CD4-positive, alpha-beta memory T cell (primary cell): ENCODE results near the gene ITIH4. TPM values are rescaled to one million over a fixed set of nuclear protein-coding genes. Genes with fewer than 3 reads are reported as not detected.

Experiments
- CTCF ChIA-PET: fragments of 350-600 bp; sonication (Branson Sonifier 250); formaldehyde crosslinking; loops from one replicate; lab custom pipeline; 2021; ENCODE audit warnings: inconsistent platforms; ENCODE audit not compliant: partially characterized antibody; lab: Charles Lee
- POLR2A ChIA-PET: fragments of 350-600 bp; sonication (Branson Sonifier 250); formaldehyde crosslinking; loops from one replicate; lab custom pipeline; 2021; ENCODE audit not compliant: partially characterized antibody; lab: Charles Lee
- DNase-seq, 5 donors: peaks; one replicate each; pipeline versions ENCODE4 v3.0.0 to v3.0.0-alpha.2; 2020 to 2022; ENCODE audit warnings: mixed read lengths in 1 of 5
- H3K27ac ChIP-seq: one replicate; pipeline ENCODE4 v1.7.0; 2013; ENCODE audit warnings: low read depth, low read length
- H3K27me3 ChIP-seq: 2 replicates; pipeline ENCODE4 v1.7.0; 2013; ENCODE audit warnings: mild to moderate bottlenecking, low read length, moderate library complexity; ENCODE audit not compliant: insufficient read depth
- H3K36me3 ChIP-seq: 2 replicates; pipeline ENCODE4 v1.7.0; 2013; ENCODE audit warnings: mild to moderate bottlenecking, low read length, moderate library complexity; ENCODE audit not compliant: insufficient read depth
- H3K4me1 ChIP-seq: 2 replicates; pipeline ENCODE4 v1.7.0; 2013; ENCODE audit warnings: mild to moderate bottlenecking, low read length, moderate library complexity; ENCODE audit not compliant: insufficient read depth
- H3K4me3 ChIP-seq, 2 donors: one replicate each; pipeline ENCODE4 v1.7.0; 2013; ENCODE audit warnings: low read length in 2 of 2, mild to moderate bottlenecking in 1 of 2
- H3K9me3 ChIP-seq, 2 donors: one replicate each; pipeline ENCODE4 v1.7.0; 2013; ENCODE audit warnings: low read length in 2 of 2, control low read depth in 1 of 2; ENCODE audit not compliant: control insufficient read depth in 1 of 2
- H3K27ac Mint-ChIP-seq, 7 donors: one replicate each; pipeline ENCODE4 v1.8.0; 2020 to 2021; ENCODE audit warnings: mixed read lengths in 7 of 7, mild to moderate bottlenecking in 6 of 7, inconsistent platforms in 3 of 7, moderate library complexity in 3 of 7
- H3K27me3 Mint-ChIP-seq, 2 donors: one replicate each; pipeline ENCODE4 v1.8.0; 2020 to 2021; ENCODE audit warnings: mixed read lengths in 2 of 2
- H3K36me3 Mint-ChIP-seq, 2 donors: one replicate each; pipeline ENCODE4 v1.8.0; 2020 to 2021; ENCODE audit warnings: mixed read lengths in 2 of 2, inconsistent platforms in 1 of 2, mild to moderate bottlenecking in 1 of 2
- H3K4me1 Mint-ChIP-seq, 4 donors: one replicate each; pipeline ENCODE4 v1.8.0; 2020 to 2021; ENCODE audit warnings: mixed read lengths in 4 of 4, mild to moderate bottlenecking in 1 of 4
- H3K4me3 Mint-ChIP-seq, 8 donors: one replicate each; pipeline ENCODE4 v1.8.0; 2020 to 2021; ENCODE audit warnings: mixed read lengths in 8 of 8, mild to moderate bottlenecking in 7 of 8, moderate library complexity in 6 of 8, inconsistent platforms in 3 of 8
- H3K9me3 Mint-ChIP-seq, 8 donors: one replicate each; pipeline ENCODE4 v1.8.0; 2020 to 2021; ENCODE audit warnings: mixed read lengths in 8 of 8, mild to moderate bottlenecking in 5 of 8, inconsistent platforms in 3 of 8, moderate library complexity in 1 of 8
- intact Hi-C: fragments of 100-400 bp; cut with micrococcal nuclease; formaldehyde crosslinking; loops from one replicate; pipeline ENCODE4 v1.15.1; 2023
- polyA plus RNA-seq, 2 donors: library from polyadenylated mRNA; unstranded; fragments of 300-500 nt; fragmentation: Illumina TruSeq; gene quantifications; one replicate each; pipeline ENCODE4 v1.2.3, GENCODE V29; 2021
- total RNA-seq, 2 experiments: library from RNA; stranded (reverse); gene quantifications; one replicate each; pipeline ENCODE4 v1.2.3, GENCODE V29; 2021

The ITIH4 gene
- total and polyA plus RNA-seq, 4 experiments from 2014 or later, result 0.07 to 50.7 (median 26.1) TPM

DNA sequence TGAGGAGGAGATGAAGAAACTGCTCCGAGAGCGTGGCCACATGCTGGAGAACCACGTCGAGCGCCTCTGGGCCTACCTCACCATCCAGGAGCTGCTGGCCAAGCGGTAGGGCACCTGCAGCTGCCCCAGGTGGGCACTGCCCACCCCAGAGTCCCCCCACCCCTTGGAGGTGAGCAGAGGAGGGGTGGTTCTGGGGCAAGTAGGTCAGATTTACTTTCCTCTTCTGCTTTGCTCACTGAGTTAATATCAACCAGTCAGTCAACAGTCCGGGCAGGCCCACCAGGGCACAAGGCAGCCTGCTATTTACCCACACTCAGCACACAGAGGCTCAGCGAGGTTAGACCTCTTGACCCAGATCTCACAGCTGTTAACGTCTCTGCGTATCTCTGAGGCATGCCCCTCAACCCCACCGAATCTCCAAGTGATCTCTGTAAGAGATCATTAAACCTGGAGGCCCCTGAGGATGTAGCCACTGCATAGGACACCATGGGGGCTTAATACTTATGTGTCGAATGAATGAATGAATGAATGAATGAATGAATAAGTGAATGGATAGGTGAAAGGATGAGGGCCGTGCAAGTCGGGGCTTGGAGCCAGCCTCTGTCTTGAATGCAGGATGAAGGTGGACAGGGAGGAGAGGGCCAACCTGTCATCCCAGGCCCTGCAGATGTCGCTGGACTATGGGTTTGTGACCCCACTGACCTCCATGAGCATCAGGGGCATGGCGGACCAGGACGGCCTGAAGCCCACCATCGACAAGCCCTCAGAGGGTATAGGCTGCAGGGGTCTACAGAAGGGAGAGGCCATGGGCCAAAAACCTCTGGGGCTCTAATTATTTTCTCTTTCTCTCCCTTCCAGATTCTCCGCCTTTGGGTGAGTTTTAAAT is 43.9 kb downstream of the ITIH4 start:
- Mint-ChIP-seq H3K4me3 (no peak overlapping the region), H3K36me3 (no peaks in the 10 kb centered on the region), H3K27me3 (peaks cover 0 to 5% of the 10 kb centered on the region in 2 donors), H3K9me3 (no peaks in the 10 kb centered on the region), H3K4me1 (no peaks in the 10 kb centered on the region), H3K27ac (no peak overlapping the region)
- POLR2A ChIA-PET, result no interaction called here
- DNase-seq, result no peak
- Histone ChIP-seq H3K4me1 (no peaks in the 10 kb centered on the region), H3K4me3 (no peak overlapping the region), H3K27me3 (no peaks in the 10 kb centered on the region), H3K9me3 (no peaks in the 10 kb centered on the region), H3K36me3 (no peaks in the 10 kb centered on the region), H3K27ac (no peak overlapping the region)
- CTCF ChIA-PET, result no interaction called here
- intact Hi-C loops, result no loop called here

DNA sequence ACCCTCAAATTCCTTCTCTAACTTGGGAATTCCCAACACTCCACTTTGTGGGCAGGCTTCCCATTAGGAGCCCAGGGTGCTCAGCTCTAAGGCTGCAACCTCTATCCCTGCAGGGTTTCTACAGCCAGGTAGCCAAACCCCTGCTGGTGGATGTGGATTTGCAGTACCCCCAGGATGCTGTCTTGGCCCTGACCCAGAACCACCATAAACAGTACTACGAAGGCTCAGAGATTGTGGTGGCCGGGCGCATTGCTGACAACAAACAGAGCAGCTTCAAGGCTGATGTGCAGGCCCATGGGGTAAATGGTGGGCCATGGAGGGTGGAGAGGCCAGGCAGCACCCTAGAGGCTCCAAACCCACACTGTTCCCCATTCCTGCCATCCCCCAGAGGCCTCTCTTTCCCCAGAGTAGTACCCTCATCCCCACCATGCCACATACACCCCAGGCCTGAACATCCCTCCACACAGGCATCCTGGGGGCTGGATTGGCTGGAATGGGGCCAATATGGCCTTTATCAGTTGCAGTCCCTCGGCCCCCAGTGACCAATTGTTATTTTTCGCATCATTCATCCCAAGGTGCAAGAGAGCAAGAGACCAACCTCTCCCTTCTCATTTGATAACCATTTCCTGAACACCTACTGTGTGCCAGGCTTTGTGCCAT is 45.4 kb downstream of the ITIH4 start:
- Histone ChIP-seq H3K4me1 (no peaks in the 10 kb centered on the region), H3K27me3 (no peaks in the 10 kb centered on the region), H3K9me3 (no peaks in the 10 kb centered on the region), H3K27ac (no peak overlapping the region), H3K4me3 (no peak overlapping the region), H3K36me3 (no peaks in the 10 kb centered on the region)
- intact Hi-C loops, result no loop called here
- no peaks in the 10 kb centered on the region for H3K4me1 Mint-ChIP-seq
- ChIA-PET CTCF (interaction anchor here (0.9 kb wide), 1 partner anchor 14 kb away, joined by 3 read pairs; no protein-coding TSS in a partner anchor), POLR2A (no interaction called here)
- no peaks in the 10 kb centered on the region for H3K36me3 Mint-ChIP-seq
- H3K4me3 Mint-ChIP-seq, result no peak overlapping the region
- no peaks in the 10 kb centered on the region for H3K9me3 Mint-ChIP-seq
- peaks cover 0 to 5% of the 10 kb centered on the region in 2 donors for H3K27me3 Mint-ChIP-seq
- DNase-seq, result no peak
- H3K27ac Mint-ChIP-seq, result no peak overlapping the region

DNA sequence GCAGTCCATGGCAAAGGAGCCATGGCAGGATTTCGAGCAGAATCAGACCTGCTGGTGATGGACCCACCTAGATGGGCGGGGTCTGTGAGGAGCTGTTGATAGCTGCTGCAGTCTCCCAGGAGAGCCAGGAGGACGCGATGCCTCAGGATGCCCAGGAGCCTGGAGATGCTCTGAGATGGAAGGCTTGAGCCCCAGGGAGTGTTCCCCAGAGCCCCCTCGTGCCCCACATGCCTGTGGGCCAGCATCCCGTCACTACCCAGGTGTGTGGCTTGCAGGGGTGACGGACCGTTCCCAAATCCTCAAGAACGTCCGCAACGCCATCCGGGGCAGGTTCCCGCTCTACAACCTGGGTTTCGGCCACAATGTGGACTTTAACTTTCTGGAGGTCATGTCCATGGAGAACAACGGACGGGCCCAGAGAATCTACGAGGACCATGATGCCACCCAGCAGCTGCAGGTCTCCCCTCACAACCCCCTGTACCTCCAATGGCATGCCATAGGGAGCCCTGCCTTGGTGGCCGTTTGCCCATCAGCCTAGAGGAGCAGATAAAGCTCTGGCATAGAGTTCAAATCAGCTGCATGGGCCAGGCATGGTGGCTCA is 46.4 kb downstream of the ITIH4 start:
- ChIA-PET CTCF (interaction anchor here (0.9 kb wide), 1 partner anchor 13 kb away, joined by 3 read pairs; no protein-coding TSS in a partner anchor), POLR2A (no interaction called here)
- Histone ChIP-seq H3K9me3 (no peaks in the 10 kb centered on the region), H3K27me3 (no peaks in the 10 kb centered on the region), H3K4me3 (no peak overlapping the region), H3K36me3 (no peaks in the 10 kb centered on the region), H3K4me1 (no peaks in the 10 kb centered on the region), H3K27ac (no peak overlapping the region)
- DNase-seq, result no peak
- Mint-ChIP-seq H3K9me3 (no peaks in the 10 kb centered on the region), H3K4me1 (no peaks in the 10 kb centered on the region), H3K27me3 (peaks cover 0 to 5% of the 10 kb centered on the region in 2 donors), H3K36me3 (no peaks in the 10 kb centered on the region), H3K27ac (no peak overlapping the region), H3K4me3 (no peak overlapping the region)
- intact Hi-C loops, result no loop called here

DNA sequence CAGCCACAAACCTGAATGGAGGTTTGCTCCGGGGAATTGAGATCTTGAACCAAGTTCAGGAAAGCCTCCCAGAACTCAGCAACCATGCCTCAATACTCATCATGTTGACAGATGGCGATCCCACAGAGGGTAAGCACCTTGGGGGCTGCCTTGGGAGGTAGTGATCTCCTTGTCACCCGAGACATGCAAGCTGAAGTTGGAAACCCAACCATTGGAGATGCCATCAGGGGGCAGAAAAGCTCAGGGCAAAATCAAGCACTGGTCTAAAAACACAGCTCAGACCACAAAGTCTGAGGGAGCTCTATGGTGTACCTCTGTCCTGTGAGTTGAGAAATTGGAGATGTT is 47.3 kb downstream of the ITIH4 start:
- Mint-ChIP-seq H3K36me3 (no peaks in the 10 kb centered on the region), H3K4me1 (no peaks in the 10 kb centered on the region), H3K27ac (no peak overlapping the region), H3K27me3 (peaks cover 0 to 5% of the 10 kb centered on the region in 2 donors), H3K4me3 (no peak overlapping the region), H3K9me3 (no peaks in the 10 kb centered on the region)
- POLR2A ChIA-PET, result no interaction called here
- DNase-seq, result no peak
- CTCF ChIA-PET, result no interaction called here
- Histone ChIP-seq H3K27me3 (no peaks in the 10 kb centered on the region), H3K9me3 (no peaks in the 10 kb centered on the region), H3K27ac (no peak overlapping the region), H3K4me1 (no peaks in the 10 kb centered on the region), H3K36me3 (no peaks in the 10 kb centered on the region), H3K4me3 (no peak overlapping the region)
- intact Hi-C loops, result no loop called here

DNA sequence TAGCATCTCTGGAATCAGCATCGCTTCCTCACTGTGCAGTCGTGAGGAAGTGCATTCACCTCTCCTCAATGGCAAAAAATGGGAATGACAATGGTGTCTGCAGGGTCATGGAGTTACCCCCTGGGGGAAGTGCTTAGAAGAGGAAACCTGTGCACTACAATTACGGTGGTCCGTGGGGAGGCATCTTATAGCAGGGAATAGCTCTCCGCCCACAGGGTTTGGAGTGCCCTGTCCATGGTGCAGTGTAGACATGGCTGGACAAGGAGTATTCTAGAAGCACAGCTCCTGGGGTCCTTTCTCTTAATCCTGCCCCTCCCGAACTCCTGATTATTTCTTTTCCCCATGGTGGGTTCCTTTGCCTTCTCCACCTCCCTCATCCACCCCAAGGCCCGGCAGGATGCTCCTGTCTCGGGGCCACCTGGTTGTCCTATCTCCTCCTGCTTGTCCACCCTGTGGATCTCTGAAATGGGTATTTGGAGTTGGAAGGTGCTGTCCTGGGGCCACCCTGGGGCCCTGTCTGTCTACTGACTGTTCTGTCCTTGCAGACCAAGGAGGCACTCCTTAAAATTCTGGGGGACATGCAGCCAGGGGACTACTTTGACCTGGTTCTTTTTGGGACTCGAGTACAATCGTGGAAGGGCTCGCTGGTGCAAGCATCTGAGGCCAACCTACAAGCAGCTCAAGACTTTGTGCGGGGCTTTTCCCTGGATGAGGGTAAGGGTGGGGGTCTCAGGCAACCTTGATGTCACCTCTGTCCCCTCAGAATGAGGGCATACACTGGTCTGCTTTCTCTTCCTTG is 47.9 kb downstream of the ITIH4 start:
- no peak overlapping the region for H3K27ac Mint-ChIP-seq
- Histone ChIP-seq H3K27ac (no peak overlapping the region), H3K27me3 (no peaks in the 10 kb centered on the region), H3K4me1 (no peaks in the 10 kb centered on the region), H3K4me3 (no peak overlapping the region), H3K36me3 (no peaks in the 10 kb centered on the region), H3K9me3 (no peaks in the 10 kb centered on the region)
- intact Hi-C loops, result no loop called here
- H3K4me3 Mint-ChIP-seq, result no peak overlapping the region
- ChIA-PET POLR2A (no interaction called here), CTCF (no interaction called here)
- peaks cover 0 to 5% of the 10 kb centered on the region in 2 donors for H3K27me3 Mint-ChIP-seq
- H3K9me3 Mint-ChIP-seq, result no peaks in the 10 kb centered on the region
- no peaks in the 10 kb centered on the region for H3K36me3 Mint-ChIP-seq
- no peaks in the 10 kb centered on the region for H3K4me1 Mint-ChIP-seq
- DNase-seq, result no peak

DNA sequence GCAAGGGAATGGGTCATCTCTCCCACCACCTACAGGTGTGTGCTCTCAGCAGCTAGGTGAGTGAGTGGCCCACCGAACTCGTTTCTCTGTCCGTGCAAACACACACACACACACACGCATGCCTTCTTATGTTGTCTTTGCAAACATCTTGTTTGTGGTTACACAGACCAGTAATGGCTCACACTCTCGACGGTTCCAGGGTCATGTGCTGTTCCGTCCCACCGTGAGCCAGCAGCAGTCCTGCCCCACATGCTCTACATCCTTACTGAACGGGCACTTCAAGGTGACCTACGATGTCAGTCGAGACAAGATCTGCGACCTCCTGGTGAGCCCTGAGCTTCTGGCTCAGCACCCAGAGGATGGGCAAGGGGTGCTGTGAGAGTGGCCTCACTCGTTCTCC is 48.7 kb downstream of the ITIH4 start:
- H3K36me3 Mint-ChIP-seq, result no peaks in the 10 kb centered on the region
- H3K4me1 Mint-ChIP-seq, result no peaks in the 10 kb centered on the region
- H3K9me3 Mint-ChIP-seq, result no peaks in the 10 kb centered on the region
- no peaks in the 10 kb centered on the region for H3K27me3 ChIP-seq
- no peak for DNase-seq
- no peaks in the 10 kb centered on the region for H3K36me3 ChIP-seq
- no peak overlapping the region for H3K27ac ChIP-seq
- intact Hi-C loops, result no loop called here
- H3K9me3 ChIP-seq, result no peaks in the 10 kb centered on the region
- no peak overlapping the region for H3K4me3 Mint-ChIP-seq
- no peak overlapping the region for H3K27ac Mint-ChIP-seq
- POLR2A ChIA-PET, result no interaction called here
- H3K27me3 Mint-ChIP-seq, result peaks cover 0 to 5% of the 10 kb centered on the region in 2 donors
- no peaks in the 10 kb centered on the region for H3K4me1 ChIP-seq
- H3K4me3 ChIP-seq, result no peak overlapping the region
- CTCF ChIA-PET, result no interaction called here
